Central memory CD4-positive, alpha-beta T cell (primary cell): ENCODE results near the gene OBSCN.

Source experiments
- DNase-seq: peaks from one replicate; pipeline ENCODE4 v3.0.0; 2022

OBSCN gene

DNA sequence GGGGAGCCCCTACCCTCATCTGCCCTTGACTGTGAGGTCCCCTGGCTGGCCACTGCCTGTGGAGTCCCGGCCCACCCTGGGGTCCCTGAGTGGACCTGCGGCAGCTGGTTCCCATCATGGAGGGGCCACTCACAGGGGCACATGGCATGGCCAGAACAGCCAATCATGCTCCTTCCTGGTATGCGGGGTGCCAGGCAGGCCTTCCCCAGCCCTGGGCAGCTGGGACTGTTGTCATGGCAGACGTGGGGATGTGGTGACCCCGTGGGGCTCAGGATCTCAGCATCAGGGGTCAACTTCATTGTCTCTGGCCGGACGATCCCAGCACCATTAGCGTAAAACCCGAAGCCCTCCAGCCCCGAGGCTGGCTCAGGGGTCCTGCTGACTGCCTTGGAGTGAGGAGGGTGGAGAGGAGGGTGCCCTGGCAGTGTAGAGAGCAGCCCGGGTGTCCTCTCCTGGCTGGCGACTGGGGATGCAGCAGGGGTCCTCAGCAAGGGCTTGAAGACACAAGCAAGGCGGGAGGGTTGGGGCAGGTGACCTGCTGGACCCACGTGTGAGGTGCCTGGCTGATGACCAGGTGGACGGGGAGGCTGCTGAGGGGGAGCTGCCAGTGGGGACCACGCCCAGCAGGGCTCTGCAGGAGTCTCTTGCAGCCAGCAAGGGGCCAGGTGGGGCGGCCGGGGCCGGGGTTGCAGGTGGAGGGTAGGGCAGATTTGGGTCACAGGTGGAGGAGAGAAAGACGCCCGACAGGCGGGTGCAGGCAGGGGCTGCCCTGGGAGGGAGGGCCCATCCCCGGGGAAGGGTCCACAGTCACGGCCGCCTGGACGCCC lies 153.7 kb downstream of the OBSCN start:
- DNase-seq = no peak

DNA sequence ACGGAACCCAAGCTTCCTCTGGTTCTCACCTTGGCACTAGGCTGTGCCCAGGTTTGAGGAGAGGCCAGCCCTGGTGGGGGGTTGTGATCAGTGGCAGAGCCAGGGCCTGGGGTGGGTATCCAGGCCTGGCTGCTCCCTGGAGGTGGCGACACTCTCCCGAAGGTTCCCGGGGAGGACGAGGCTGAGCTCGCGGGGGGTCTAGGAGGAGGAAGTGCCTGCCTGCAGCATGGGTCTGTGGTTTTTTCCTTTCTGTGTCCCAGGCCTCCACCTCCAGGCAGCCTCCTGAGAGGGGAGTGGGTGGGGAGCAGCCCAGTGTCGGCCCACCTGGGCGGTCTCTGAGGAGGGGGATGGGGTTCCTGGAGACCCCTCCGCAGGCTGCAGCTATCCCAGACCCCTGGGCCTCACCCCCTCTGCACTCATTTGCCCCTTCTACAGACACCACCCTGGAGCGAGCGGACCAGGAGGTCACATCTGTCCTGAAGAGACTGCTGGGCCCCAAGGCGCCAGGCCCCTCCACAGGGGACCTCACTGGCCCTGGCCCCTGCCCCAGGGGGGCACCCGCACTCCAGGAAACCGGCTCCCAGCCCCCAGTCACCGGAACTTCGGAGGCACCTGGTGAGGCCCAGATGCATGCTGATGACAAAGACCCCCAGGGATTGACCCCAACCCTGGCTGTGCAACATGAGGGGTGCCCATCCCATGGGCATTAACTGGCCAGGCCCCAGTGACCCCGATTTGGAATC lies 154.5 kb downstream of the OBSCN start:
- no peak for DNase-seq

DNA sequence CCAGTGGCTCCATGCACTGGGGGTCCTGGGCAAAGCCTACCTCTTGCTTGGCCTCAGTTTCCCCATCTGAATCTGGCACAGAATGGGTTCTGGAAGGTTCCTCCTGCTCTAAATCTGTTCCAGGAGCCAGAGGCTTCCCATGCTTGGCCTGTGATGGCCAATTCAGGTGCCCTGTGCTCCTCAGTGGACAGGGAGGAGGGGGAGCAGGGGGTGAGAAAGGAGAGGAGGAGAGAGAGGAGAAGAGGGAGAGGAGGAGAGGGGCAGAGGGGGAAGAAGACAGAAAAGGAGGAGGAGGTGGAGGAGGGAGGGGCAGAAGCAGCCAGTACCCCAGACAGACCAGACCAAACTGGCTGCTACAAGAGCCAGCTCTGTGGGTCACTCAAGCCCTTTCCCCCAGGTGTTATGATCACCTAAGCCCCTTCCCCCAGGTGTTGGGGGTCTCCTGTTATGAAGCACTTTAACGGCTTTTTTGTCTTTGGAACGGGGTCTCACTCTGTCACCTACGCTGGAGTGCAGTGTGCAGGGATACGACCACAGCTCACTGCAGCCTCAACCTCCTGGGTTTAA lies 155.1 kb downstream of the OBSCN start:
- no peak for DNase-seq

DNA sequence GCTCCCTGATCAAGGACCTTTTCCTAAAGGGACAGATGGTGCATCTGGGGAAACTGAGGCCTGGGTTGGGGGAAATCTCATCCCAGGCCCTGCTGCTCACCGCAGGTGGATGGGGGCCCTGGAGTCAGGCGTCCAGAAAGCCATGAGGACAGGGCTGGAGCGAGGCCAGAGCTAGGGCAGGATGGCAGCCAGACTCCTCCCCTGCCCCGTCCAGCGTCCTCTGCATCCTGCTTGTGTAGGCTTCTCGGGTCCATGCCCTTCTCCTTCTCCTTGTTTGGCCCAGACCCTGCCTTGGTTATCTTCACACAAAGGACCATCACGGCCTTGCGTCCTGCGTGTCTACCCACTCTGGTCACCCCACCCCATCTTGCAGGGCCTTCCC lies 155.8 kb downstream of the OBSCN start:
- DNase-seq = no peak

DNA sequence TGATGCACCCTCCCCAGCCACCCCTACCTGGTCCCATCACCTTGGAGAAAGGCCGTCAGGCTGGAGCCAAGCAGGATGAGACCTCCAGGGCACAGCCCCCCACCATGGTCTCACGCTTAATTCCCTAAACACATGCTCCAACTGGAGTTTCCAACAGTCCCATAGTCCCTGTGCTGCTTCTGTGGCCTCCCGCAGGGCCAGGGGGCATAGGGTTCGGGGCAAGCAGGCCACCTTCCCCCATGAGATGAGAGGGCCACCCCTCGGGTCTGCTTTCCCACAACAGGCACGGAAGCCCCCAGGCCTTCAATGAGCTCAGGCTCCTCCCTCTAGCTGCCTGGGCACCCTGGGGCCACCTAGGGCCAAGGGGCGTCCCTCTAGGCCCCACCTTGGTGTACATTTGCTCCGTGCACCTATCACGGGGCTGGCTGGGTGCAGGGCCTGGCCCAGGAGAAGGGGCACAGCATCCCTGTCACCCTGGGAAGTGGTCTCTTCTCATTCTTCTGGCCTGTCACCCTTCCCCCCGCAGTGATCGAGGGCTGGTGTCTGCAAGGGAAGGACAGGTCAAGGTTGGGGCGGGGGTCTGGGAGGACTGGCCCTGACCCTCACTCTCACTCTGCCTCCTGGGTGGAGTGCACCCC lies 156.3 kb downstream of the OBSCN start:
- no peak for DNase-seq

DNA sequence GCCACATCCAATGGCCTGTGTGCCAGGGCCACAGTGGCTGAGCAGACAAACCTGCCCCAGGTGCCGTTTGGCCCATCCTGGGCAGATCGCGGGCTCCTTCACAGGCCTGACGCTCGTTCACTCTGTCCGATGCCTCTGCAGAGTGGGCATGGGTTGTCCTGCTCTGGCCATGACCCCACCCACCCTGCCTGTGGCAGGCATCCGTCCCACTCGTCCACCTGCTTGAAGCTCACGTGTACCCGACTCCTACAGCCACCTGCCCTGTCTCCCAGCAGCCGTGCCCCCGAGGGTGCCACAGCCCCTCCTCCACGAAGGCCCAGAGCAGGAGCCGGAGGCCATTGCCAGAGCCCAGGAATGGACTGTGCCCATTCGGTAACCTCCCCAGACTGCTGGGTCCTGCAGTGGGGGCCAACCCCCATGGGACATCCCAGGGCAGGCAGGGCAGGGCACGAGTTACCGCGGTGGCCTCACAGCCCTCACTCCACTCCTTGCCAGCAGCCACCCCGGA lies 156.9 kb downstream of the OBSCN start:
- DNase-seq = no peak

DNA sequence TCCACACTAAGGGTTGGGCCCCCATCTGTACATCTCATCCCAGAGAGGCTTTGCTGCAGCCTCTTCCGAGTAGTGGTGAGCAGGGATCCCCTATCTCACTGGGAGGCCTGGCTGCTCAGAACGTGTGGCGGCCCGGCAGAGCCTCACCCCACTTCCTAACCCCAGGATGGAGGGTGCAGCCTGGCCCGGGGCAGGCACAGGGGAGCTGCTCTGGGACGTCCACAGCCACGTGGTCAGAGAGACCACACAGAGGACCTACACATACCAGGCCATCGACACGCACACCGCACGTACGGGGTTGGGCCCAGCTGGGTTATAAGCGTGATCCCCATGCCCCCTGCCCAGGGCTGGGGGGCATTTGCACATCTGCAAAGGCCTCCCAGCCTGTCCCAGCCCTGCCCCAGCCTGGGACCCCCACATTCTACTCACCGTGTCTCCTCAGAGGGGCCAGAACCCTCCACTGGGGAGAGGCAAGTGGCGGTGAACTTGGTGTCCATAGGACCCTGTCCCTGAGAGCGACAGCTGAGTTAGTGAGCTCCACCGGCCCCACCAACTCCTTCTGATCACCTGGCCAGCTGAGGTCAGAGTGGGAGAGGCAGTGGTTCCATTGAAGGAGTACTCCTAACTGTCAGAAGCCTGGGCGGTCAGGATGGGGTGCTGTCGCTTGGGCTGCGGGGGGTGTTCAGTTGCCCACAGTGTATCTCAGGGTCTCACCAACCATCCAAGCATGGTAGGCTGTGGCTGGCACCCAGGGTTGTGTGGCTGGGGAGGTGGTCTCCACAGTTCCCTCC lies 157.6 kb downstream of the OBSCN start:
- no peak for DNase-seq

DNA sequence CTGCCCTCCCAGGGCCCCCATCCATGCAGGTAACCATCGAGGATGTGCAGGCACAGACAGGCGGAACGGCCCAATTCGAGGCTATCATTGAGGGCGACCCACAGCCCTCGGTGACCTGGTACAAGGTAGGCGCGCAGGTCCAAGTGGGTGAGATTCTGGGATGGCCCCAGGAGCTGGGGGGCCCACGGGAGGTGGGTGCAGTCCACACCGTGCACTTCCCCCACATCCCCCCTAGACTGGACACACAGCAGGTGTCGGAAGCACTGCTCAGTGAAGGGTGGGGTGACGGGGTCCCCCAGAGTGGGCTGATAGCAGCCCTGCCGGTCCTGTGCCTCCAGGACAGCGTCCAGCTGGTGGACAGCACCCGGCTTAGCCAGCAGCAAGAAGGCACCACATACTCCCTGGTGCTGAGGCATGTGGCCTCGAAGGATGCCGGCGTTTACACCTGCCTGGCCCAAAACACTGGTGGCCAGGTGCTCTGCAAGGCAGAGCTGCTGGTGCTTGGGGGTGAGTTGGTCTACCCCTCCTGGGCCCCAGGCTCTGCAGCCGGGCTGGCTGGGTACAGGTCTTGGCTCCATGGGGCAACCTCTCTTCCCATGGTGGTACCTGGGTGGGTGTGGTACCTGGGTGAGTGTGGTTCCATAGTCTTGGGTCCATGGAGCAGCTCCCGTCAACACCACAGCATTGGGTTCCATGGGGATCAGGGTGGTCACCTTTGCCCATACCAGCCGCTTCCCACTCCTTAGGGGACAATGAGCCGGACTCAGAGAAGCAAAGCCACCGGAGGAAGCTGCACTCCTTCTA lies 158.4 kb downstream of the OBSCN start:
- DNase-seq = no peak

DNA sequence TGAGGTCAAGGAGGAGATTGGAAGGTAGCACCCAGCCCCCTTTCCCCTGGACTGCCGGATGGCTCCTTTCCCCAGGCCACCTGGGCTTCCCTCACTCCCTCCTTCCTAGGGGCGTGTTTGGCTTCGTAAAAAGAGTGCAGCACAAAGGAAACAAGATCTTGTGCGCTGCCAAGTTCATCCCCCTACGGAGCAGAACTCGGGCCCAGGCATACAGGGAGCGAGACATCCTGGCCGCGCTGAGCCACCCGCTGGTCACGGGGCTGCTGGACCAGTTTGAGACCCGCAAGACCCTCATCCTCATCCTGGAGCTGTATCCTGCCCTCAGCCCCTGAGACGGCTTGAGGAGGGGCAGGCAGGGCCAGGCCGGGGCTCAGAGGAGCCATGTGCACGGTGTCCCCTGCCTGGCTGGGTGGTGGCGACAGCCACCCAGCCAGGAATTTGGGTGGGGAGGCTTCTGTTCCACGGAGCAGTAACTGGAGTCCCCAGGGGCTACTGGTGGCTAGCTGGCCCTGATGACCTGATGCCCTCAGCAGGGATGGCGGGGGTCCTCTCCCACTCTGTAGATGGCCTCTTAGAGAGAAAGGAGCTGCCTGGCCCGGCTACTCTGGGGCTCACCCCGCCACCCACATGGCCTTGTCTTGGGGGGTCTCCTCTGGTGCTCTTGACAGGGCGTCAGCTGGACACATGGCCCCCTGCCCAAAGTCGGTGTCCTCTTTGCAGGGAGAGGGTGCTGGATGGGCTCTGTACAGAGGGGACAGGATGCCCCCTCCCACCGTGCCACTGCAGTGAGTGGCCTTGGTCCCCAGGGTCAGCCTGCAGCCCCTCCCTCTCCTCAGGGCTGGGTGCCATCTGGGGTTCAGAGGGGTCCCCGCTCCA lies 159.3 kb downstream of the OBSCN start:
- DNase-seq = no peak

DNA sequence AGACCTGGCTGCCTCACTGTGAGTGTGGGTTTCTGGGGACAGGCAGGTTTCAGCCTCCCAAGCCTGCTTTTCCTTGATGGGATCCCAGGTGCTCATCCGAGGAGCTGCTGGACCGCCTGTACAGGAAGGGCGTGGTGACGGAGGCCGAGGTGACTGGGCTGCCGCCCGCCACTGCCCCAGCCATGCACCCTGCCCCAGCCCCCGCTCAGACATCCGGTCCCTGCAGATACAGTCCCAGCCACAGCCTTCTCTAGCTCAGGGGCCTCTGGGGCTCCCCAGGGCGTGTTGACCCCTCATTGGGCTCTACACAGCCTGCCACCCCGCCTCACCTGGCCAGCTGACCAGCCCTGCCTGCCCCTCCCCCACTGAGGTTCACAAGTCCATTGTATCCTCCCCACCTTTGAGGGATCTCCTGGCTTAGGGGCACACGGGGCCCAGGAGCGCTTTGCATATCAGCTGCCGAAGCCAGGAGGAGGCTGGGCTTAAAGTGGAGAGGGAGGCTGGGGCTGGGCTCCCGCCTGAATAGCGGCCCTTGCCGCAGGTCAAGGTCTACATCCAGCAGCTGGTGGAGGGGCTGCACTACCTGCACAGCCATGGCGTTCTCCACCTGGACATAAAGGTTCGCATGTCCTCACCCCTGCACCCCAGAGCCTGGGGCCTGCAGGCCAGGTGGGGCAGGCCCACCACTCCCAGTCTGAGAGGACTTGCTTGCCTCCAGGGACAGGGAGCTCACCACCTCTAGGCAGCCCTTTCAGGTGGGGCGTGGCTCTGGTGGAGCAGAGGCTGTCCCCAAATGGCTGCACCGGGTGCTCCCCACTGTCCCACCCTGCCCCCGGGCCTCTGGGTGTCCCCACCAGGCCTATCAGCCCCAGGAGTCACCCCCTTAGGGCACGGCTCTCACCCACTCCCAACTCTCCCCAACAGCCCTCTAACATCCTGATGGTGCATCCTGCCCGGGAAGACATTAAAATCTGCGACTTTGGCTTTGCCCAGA lies 160.3 kb downstream of the OBSCN start:
- DNase-seq = no peak

DNA sequence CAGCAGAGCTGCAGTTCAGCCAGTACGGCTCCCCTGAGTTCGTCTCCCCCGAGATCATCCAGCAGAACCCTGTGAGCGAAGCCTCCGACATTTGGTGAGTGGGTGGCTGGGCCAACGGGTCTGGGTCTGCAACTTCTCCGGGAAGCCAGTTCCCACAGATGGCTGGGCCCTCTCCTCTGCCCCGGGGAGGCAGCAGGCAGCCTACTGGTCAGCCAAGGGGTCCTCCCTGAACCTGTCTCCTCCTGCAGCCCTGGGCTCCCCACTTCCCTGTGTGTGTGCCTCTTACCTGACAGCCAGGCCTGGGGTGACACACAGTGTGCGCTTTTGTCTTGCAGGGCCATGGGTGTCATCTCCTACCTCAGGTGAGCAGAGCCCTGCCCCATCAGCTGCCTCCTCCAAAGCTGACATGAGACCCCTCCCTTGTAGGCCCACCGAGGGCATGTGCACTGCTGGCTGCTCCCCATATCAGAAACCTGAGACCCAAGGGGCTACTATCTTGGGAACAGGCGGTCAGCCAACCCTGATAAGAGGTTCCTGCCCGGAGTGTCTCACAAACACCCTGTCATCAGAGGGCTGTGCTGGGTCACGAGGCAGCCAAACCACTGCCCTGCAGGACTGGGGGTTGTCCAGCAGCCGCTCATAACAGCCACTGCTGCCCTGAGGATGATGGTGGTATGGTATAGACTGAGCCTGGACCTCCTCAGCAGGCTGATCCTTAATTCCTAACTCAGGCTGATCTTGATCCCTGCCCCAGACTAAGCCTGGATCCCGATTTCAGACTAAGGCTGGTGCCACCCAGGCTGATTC lies 161.2 kb downstream of the OBSCN start:
- no peak for DNase-seq

DNA sequence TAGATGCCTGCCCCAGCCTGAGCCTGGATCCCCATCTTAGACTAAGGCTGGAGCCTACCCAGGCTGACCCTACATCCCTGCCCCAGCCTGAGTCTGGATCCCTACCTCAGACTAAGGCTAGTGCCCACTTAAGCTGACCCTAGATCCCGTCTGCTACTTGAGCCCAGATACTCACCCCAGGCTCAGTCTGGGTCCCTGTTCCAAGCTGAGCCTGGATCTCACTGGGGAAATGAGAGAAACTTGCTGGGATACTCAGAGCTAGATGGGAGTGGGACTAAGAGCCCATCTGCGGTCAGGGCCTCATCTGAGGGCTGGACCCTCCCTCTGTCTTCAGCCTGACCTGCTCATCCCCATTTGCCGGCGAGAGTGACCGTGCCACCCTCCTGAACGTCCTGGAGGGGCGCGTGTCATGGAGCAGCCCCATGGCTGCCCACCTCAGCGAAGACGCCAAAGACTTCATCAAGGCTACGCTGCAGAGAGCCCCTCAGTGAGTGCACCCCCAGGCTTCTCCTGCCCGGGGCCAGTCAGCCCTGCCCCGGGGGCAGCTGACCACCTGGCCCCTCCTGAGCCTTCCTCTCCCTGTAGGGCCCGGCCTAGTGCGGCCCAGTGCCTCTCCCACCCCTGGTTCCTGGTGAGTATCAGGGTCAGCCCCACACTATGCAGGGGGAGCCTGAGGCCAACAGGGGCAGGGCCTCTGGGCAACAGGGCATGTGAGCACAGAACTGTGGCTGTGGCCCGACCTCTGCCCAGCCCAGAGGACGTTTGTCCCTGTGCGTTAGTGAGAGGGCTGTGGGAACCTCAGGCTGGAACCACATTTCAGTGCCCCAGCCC lies 162.0 kb downstream of the OBSCN start:
- DNase-seq = no peak

DNA sequence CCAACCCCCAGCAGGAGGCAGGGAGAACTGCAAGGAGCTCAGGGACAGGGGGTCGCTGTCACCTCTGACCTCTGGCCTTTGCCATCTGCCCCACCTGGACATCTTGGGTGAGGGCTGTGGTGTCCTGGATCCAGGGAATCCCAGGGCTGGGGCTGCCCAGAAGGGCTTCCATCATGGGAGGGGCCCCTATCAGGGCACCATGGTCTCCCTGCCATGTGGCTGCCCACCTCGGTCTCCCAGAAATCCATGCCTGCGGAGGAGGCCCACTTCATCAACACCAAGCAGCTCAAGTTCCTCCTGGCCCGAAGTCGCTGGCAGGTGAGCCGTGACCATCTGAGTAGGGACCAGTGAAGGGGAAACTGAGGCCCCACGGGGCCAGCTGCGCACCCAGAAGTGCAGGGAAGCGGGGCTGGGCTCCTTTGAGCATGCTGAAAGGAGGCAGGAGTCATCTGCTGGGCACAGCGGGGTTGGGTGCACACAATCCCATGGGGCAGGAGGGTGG lies 162.6 kb downstream of the OBSCN start:
- DNase-seq = no peak

DNA sequence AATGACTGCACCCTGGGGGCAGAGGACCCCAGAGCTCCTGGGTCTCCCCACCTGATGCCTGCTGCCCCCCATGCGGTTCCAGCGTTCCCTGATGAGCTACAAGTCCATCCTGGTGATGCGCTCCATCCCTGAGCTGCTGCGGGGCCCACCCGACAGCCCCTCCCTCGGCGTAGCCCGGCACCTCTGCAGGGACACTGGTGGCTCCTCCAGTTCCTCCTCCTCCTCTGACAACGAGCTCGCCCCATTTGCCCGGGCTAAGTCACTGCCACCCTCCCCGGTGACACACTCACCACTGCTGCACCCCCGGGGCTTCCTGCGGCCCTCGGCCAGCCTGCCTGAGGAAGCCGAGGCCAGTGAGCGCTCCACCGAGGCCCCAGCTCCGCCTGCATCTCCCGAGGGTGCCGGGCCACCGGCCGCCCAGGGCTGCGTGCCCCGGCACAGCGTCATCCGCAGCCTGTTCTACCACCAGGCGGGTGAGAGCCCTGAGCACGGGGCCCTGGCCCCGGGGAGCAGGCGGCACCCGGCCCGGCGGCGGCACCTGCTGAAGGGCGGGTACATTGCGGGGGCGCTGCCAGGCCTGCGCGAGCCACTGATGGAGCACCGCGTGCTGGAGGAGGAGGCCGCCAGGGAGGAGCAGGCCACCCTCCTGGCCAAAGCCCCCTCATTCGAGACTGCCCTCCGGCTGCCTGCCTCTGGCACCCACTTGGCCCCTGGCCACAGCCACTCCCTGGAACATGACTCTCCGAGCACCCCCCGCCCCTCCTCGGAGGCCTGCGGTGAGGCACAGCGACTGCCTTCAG lies 163.3 kb downstream of the OBSCN start:
- no peak for DNase-seq

DNA sequence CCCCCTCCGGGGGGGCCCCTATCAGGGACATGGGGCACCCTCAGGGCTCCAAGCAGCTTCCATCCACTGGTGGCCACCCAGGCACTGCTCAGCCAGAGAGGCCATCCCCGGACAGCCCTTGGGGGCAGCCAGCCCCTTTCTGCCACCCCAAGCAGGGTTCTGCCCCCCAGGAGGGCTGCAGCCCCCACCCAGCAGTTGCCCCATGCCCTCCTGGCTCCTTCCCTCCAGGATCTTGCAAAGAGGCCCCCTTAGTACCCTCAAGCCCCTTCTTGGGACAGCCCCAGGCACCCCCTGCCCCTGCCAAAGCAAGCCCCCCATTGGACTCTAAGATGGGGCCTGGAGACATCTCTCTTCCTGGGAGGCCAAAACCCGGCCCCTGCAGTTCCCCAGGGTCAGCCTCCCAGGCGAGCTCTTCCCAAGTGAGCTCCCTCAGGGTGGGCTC lies 163.9 kb downstream of the OBSCN start:
- DNase-seq = no peak
